NCI-H128 (cell line): ENCODE measurements around the gene CLDND2.

Experiments used
- DNase-seq: peaks from one replicate; lab custom pipeline; 2025; ENCODE audit not compliant: unreplicated experiment; lab: John Stamatoyannopoulos, UW

CLDND2 gene

GRCh38 chr19:51333836-51334460, 34.9 kb downstream of the CLDND2 start:
- DNase-seq, result no peak

- no peak for DNase-seq
Observed at GRCh38 chr19:51331716-51332115, 37.1 kb downstream of the CLDND2 start.

- DNase-seq, result no peak
Observed at GRCh38 chr19:51331193-51331592, 37.6 kb downstream of the CLDND2 start.

GRCh38 chr19:51330366-51330765, 38.4 kb downstream of the CLDND2 start:
- no peak for DNase-seq

- DNase-seq, result no peak
Observed at GRCh38 chr19:51329411-51329810, 39.4 kb downstream of the CLDND2 start.

GRCh38 chr19:51327066-51328001, 41.5 kb downstream of the CLDND2 start:
- no peak for DNase-seq

GRCh38 chr19:51326216-51327065, 42.4 kb downstream of the CLDND2 start:
- no peak for DNase-seq

GRCh38 chr19:51325161-51325976, 43.4 kb downstream of the CLDND2 start:
- DNase-seq, result no peak

- DNase-seq, result no peak
Observed at GRCh38 chr19:51324167-51324481, 44.7 kb downstream of the CLDND2 start.

GRCh38 chr19:51323481-51324166, 45.2 kb downstream of the CLDND2 start:
- DNase-seq, result no peak

- DNase-seq, result no peak
Observed at GRCh38 chr19:51321799-51322198, 47.0 kb downstream of the CLDND2 start.

GRCh38 chr19:51320280-51320657, 48.5 kb downstream of the CLDND2 start:
- DNase-seq, result no peak

- no peak for DNase-seq
Observed at GRCh38 chr19:51319649-51320279, 49.0 kb downstream of the CLDND2 start.

- DNase-seq, result no peak
Observed at GRCh38 chr19:51318687-51319648, 49.8 kb downstream of the CLDND2 start.

- DNase-seq, result no peak
Observed at GRCh38 chr19:51317968-51318367, 50.8 kb downstream of the CLDND2 start.

- no peak for DNase-seq
Observed at GRCh38 chr19:51317376-51317775, 51.4 kb downstream of the CLDND2 start.
